ENCODE data around the gene TBC1D2B.

- TF ChIP-seq CTCF (IDR thresholded peaks at IDR 0.05), result no peak
- no peak for TF ChIP-seq EP300 (IDR thresholded peaks at IDR 0.05)
- no peak for TF ChIP-seq POLR2A (IDR thresholded peaks at IDR 0.05; ENCODE audit: low read depth)
- no peak for TF ChIP-seq POLR2AphosphoS5 (IDR thresholded peaks at IDR 0.05)
Measured at GRCh38 chr15:78105476-78106241, 28.1 kb upstream of the TBC1D2B start.

Data from esophagus muscularis mucosa (tissue), 4 donors.